ENCODE results near the gene ZNF618. TPM values are rescaled to one million over a fixed set of nuclear protein-coding genes. Genes with fewer than 3 reads are reported as not detected.

ZNF618 gene
- total and polyA plus RNA-seq, 2 experiments from 2014 or later, result 20.0 to 26.0 TPM

- H3K4me1 ChIP-seq (ENCODE audit: low read depth), result no peaks in the 10 kb centered on the region
- no peak for DNase-seq (ENCODE audit: low read depth in 1 of 2, low spot score in 1 of 2)
- no peaks in the 10 kb centered on the region for H3K27me3 ChIP-seq
- peaks cover 6% of the 10 kb centered on the region for H3K36me3 ChIP-seq
- no peak overlapping the region for H3K27ac ChIP-seq
- H3K4me3 ChIP-seq, result no peak overlapping the region
- H3K9me3 ChIP-seq (ENCODE audit: low read depth), result no peaks in the 10 kb centered on the region
- TF ChIP-seq CTCF (IDR thresholded peaks at IDR 0.05; ENCODE audit: low read depth, low read length), result no peak
Measured at GRCh38 chr9:114025760-114026159, 149.7 kb downstream of the ZNF618 start.

- no peak for DNase-seq (ENCODE audit: low read depth in 1 of 2, low spot score in 1 of 2)
- H3K9me3 ChIP-seq (ENCODE audit: low read depth), result no peaks in the 10 kb centered on the region
- H3K27me3 ChIP-seq, result no peaks in the 10 kb centered on the region
- H3K27ac ChIP-seq, result no peak overlapping the region
- TF ChIP-seq CTCF (IDR thresholded peaks at IDR 0.05; ENCODE audit: low read depth, low read length), result no peak
- no peak overlapping the region for H3K4me3 ChIP-seq
- H3K36me3 ChIP-seq, result peaks cover 6% of the 10 kb centered on the region
- no peaks in the 10 kb centered on the region for H3K4me1 ChIP-seq (ENCODE audit: low read depth)
Measured at GRCh38 chr9:114026335-114026734, 150.2 kb downstream of the ZNF618 start.

- Histone ChIP-seq H3K4me1 (ENCODE audit: low read depth) (no peaks in the 10 kb centered on the region), H3K27me3 (no peaks in the 10 kb centered on the region), H3K27ac (no peak overlapping the region), H3K36me3 (peaks cover 6% of the 10 kb centered on the region), H3K9me3 (ENCODE audit: low read depth) (no peaks in the 10 kb centered on the region), H3K4me3 (no peak overlapping the region)
- no peak for DNase-seq (ENCODE audit: low read depth in 1 of 2, low spot score in 1 of 2)
- TF ChIP-seq CTCF (IDR thresholded peaks at IDR 0.05; ENCODE audit: low read depth, low read length), result no peak
Measured at GRCh38 chr9:114027159-114027862, 151.2 kb downstream of the ZNF618 start.

GRCh38 chr9:114027863-114028465 lies 151.9 kb downstream of the ZNF618 start:
- Histone ChIP-seq H3K27ac (no peak overlapping the region), H3K27me3 (no peaks in the 10 kb centered on the region), H3K4me1 (ENCODE audit: low read depth) (no peaks in the 10 kb centered on the region), H3K9me3 (ENCODE audit: low read depth) (no peaks in the 10 kb centered on the region), H3K4me3 (no peak overlapping the region), H3K36me3 (peaks cover 10% of the 10 kb centered on the region)
- DNase-seq (ENCODE audit: low read depth in 1 of 2, low spot score in 1 of 2), result no peak
- TF ChIP-seq CTCF (IDR thresholded peaks at IDR 0.05; ENCODE audit: low read depth, low read length), result no peak

DNA sequence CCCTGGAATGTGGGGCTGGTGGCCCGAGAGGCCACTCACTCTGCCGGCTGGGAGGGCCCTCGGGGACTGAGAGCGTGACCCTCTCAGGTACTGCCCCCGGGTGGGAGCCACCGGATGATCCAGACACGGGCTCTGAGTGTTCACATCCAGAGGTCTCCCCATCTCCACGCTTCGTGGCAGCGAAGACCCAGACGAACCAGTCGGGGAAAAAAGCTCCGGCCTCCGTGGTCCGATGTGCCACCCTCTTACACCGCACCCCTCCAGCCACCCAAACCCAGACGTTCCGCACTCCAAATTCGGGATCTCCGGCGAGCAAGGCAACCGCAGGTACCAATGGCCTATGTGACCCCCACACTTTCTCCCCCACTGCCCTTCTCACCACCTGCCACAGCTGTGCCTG lies 152.5 kb downstream of the ZNF618 start:
- Histone ChIP-seq H3K27ac (no peak overlapping the region), H3K4me1 (ENCODE audit: low read depth) (no peaks in the 10 kb centered on the region), H3K9me3 (ENCODE audit: low read depth) (no peaks in the 10 kb centered on the region), H3K27me3 (no peaks in the 10 kb centered on the region), H3K36me3 (peaks cover 10% of the 10 kb centered on the region), H3K4me3 (no peak overlapping the region)
- no peak for TF ChIP-seq CTCF (IDR thresholded peaks at IDR 0.05; ENCODE audit: low read depth, low read length)
- no peak for DNase-seq (ENCODE audit: low read depth in 1 of 2, low spot score in 1 of 2)

All from cardiac muscle cell (in vitro differentiated cells and primary cell).